ENCODE results near the gene MBTPS2. TPM values are rescaled to one million over a fixed set of nuclear protein-coding genes. Genes with fewer than 3 reads are reported as not detected.

Gene MBTPS2
- total RNA-seq, 2 experiments from 2014 or later, result 12.6 to 12.8 TPM

DNA sequence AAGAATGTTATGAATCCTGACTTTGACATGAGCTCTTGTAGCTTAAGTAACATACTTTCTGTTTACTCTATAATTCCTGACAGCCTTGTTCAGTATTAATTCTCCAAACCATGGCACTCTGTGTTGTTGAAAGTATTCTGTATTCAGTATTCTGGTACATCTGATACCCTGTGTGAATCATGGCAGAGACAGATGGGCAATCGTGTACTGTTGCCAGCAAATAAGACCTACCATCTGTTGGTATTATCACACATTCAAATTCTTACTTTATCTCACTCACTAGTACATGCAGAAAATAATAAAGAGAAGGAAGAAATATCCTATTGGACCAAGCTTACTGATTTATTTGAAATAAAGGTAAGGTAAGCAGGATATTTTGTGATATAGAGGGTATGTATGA is 7.9 kb downstream of the MBTPS2 start:
- no peak for DNase-seq
- TF ChIP-seq, protein P1, sequence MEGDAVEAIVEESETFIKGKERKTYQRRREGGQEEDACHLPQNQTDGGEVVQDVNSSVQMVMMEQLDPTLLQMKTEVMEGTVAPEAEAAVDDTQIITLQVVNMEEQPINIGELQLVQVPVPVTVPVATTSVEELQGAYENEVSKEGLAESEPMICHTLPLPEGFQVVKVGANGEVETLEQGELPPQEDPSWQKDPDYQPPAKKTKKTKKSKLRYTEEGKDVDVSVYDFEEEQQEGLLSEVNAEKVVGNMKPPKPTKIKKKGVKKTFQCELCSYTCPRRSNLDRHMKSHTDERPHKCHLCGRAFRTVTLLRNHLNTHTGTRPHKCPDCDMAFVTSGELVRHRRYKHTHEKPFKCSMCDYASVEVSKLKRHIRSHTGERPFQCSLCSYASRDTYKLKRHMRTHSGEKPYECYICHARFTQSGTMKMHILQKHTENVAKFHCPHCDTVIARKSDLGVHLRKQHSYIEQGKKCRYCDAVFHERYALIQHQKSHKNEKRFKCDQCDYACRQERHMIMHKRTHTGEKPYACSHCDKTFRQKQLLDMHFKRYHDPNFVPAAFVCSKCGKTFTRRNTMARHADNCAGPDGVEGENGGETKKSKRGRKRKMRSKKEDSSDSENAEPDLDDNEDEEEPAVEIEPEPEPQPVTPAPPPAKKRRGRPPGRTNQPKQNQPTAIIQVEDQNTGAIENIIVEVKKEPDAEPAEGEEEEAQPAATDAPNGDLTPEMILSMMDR (IDR thresholded peaks at IDR 0.05), result no peak
- ChIA-PET POLR2A (no interaction called here), CTCF (no interaction called here)
- no peaks in the 10 kb centered on the region for H3K27me3 Mint-ChIP-seq
- no peak overlapping the region for H3K4me3 Mint-ChIP-seq
- ATAC-seq, result no peak
- no peaks in the 10 kb centered on the region for H3K9me3 Mint-ChIP-seq
- no peak overlapping the region for H3K27ac Mint-ChIP-seq
- peaks cover 25% of the 10 kb centered on the region for H3K36me3 Mint-ChIP-seq (ENCODE audit: low read depth)
- peaks cover 1% of the 10 kb centered on the region for H3K4me1 Mint-ChIP-seq (ENCODE audit: low read depth)
- intact Hi-C loops (cut with micrococcal nuclease), result no loop called here

- Mint-ChIP-seq H3K4me3 (no peak overlapping the region), H3K27ac (no peak overlapping the region), H3K9me3 (no peaks in the 10 kb centered on the region), H3K27me3 (no peaks in the 10 kb centered on the region), H3K4me1 (ENCODE audit: low read depth) (no peaks in the 10 kb centered on the region), H3K36me3 (ENCODE audit: low read depth) (peaks cover 24% of the 10 kb centered on the region)
- intact Hi-C loops (cut with micrococcal nuclease), result no loop called here
- CTCF ChIA-PET, result interaction anchor here (0.6 kb wide), 1 partner anchor 1442 kb away, joined by 3 read pairs; no protein-coding TSS in a partner anchor
- DNase-seq, result no peak
- TF ChIP-seq, protein P1 (IDR thresholded peaks at IDR 0.05), result no peak
- POLR2A ChIA-PET, result no interaction called here
- no peak for ATAC-seq
Measured at GRCh38 chrX:21853578-21853977, 14.2 kb downstream of the MBTPS2 start.

DNA sequence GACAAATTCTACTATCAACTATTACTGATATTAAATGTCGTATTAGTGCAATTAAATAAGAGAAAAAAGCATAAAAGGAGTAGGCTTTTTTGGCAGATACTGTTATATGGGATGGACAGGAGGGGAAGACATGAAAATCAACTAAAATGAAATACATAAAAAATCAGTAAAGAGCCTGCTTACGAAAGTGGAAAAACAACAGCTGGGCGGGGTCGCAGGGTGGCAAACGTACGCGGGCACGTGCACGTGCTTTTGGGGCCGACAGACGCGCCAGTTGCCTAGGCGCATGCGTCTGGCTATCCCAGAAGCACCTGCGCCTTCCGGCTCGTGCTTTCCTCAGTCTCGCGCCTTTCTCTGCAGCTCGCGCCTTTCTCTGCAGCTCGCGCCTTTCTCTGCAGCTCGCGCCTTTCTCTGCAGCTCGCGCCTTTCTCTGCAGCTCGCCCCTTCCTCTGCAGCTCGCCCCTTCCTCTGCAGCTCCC is 16.6 kb downstream of the MBTPS2 start, which contains the start of gene YY2:
Gene YY2, plus strand, starts transcription at position 51 of the 479 bp plus-strand sequence. CDS start 498 bp downstream, outside the sequence.
- ATAC-seq (no peak), DNase-seq (no peak)
- Mint-ChIP-seq H3K9me3 (no peaks in the 10 kb centered on the region), H3K27me3 (no peaks in the 10 kb centered on the region), H3K36me3 (ENCODE audit: low read depth) (peaks cover 23% of the 10 kb centered on the region), H3K4me3 (no peak within 1 kb of the TSS), H3K27ac (no peak within 1 kb of the TSS), H3K4me1 (ENCODE audit: low read depth) (no peaks in the 10 kb centered on the region)
- intact Hi-C loops (cut with micrococcal nuclease), result no loop called here
- POLR2A ChIA-PET, result no interaction called here
- CTCF ChIA-PET, result no interaction called here
- TF ChIP-seq, protein P1 (IDR thresholded peaks at IDR 0.05), result no peak

GRCh38 chrX:21856504-21856903 is 17.1 kb downstream of the MBTPS2 start:
- H3K4me1 Mint-ChIP-seq (ENCODE audit: low read depth), result no peaks in the 10 kb centered on the region
- H3K27me3 Mint-ChIP-seq, result no peaks in the 10 kb centered on the region
- intact Hi-C loops (cut with micrococcal nuclease), result no loop called here
- H3K36me3 Mint-ChIP-seq (ENCODE audit: low read depth), result peaks cover 23% of the 10 kb centered on the region
- DNase-seq (no peak), ATAC-seq (no peak)
- ChIA-PET POLR2A (no interaction called here), CTCF (no interaction called here)
- no peak overlapping the region for H3K27ac Mint-ChIP-seq
- TF ChIP-seq, protein P1 (IDR thresholded peaks at IDR 0.05), result no peak
- H3K4me3 Mint-ChIP-seq, result no peak overlapping the region
- no peaks in the 10 kb centered on the region for H3K9me3 Mint-ChIP-seq

DNA sequence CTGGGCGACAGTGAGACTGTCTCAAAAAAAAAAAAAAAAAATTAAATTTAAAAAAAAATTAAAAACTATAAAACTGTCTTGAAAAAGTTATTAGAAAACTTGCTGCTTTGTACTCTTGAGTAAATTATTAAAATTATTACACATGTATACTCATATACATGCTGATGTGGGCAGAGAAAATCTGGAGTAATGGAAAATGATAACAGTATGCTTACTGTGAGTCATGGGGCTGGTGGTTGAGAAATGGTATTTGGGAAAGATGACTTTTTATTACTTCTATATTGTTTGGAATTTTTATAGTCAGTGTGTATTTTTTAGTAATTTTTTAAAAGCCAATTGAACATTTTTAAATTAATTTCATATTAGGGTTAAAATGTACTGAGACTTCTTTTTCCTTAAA is 23.8 kb downstream of the MBTPS2 start:
- H3K4me3 Mint-ChIP-seq, result no peak overlapping the region
- CTCF ChIA-PET, result no interaction called here
- no peaks in the 10 kb centered on the region for H3K27me3 Mint-ChIP-seq
- H3K9me3 Mint-ChIP-seq, result no peaks in the 10 kb centered on the region
- no peaks in the 10 kb centered on the region for H3K36me3 Mint-ChIP-seq (ENCODE audit: low read depth)
- TF ChIP-seq, protein P1 (IDR thresholded peaks at IDR 0.05), result no peak
- DNase-seq (no peak), ATAC-seq (no peak)
- intact Hi-C loops (cut with micrococcal nuclease), result no loop called here
- no peak overlapping the region for H3K27ac Mint-ChIP-seq
- peaks cover 2% of the 10 kb centered on the region for H3K4me1 Mint-ChIP-seq (ENCODE audit: low read depth)
- POLR2A ChIA-PET, result no interaction called here
